GOT3 (cell line): ENCODE results near the gene KAZN.

Source experiments
- DNase-seq: peaks from one replicate; lab custom pipeline; 2025; ENCODE audit warnings: mixed read lengths; lab: John Stamatoyannopoulos, UW

The KAZN gene

DNA sequence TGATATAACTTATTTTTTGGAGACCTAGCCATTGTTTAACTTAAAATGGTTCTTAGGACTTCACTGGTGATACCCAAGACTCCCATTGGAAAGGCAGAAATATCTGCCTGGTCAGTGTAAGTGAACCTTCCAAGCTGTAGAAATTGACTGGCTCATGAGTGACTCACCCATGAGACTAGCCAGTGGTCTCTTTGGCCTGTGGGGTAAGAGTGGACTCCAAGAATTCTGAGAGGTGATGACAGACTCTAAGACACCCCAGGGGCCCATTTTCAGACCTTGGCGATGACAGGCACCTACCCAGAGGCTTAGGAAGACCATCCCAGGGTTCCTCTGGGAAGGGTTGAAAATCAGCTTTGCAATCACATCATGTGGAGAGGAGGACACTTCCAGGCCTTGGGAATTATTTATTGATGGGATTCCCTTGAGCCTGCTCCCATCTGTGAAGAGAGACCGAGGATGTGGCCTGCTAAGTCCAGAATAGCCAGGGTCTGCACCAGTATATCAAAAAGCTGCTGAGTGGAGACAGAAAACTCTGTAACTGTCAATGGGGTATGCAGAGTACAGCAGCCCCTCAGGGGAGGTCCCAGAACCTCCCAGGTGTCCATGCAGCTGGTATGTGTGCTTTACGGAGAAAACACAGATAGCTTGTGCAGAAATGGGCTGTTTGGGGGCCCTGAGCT, 78.9 kb downstream of the KAZN start:
- no peak for DNase-seq

DNA sequence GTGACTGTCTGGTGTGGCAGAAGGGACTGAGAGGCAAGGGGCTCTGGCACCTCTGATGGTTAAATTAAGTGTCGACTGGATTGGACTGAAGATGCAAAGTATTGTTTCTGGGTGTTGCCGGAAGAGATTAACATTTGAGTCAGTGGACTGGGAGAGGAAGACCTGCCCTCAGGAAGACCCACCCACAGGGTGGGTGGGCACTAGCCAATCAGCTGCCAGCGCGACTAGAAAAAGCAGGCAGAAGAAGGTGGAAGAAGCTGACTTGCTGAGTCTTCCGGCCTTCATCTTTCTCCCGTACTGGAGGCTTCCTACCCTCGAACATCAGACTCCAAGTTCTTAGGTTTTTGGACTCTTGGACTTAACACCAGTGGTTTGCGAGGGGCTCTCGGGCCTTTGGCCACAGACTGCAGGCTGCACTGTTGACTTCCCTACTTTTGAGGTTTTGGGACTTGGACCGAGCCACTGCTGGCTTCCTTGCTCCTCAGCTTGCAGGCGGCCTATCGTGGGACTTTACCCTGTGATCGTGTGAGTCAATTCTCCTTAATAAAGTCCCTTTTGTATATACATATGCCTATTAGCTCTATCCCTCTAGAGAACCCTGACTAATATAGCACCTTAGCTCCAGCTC, 79.6 kb downstream of the KAZN start:
- DNase-seq, result no peak

DNA sequence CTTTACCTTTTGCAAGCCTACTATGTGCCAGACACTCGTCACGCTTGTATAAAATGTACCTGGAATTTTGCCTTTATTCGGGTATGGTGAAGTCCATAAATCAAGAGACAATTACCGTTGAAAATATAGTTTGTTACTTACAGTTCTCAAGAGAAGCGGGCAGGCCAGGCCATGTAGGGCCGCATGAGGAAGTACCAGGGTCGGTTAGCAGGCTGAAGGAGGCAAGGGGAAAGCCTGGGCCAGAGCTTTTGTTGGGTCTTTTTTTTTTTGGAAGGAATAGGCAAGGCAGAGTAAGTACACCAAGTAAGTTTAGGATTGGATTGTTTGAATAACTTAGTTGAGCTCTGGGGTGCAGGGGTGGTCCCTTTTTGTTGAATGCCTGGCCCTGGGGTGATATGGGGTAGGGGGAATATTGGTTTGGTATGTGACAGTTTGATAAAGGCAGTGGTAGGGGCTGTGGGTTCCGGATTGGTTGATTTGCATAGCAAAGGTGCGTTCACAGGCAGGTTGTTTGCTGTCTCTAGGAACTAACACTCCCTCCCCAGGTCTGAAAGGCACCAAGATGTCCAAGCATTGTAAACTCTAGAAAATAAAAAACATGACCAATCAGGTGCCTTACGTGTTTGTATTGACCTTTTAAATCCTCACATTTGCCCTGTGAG, 80.7 kb downstream of the KAZN start:
- DNase-seq, result no peak

DNA sequence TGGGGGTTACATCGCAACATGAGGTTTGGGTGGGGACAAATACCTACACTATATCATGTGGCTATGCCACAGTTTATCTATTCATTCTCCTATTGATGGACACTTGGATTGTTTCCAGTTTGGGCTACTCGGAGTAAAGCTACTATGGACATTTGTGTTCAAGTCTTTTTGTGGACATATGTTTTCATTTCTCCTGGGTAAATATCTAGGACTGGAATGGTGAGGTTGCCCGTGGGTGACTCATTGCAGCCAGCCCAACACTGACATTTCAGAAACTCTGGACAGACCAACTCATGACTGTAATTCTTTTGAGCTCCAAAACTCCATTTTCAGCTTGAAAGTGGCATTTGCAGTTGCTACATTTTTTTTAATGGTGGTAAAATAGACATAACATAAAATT, 82.7 kb downstream of the KAZN start:
- DNase-seq, result no peak

DNA sequence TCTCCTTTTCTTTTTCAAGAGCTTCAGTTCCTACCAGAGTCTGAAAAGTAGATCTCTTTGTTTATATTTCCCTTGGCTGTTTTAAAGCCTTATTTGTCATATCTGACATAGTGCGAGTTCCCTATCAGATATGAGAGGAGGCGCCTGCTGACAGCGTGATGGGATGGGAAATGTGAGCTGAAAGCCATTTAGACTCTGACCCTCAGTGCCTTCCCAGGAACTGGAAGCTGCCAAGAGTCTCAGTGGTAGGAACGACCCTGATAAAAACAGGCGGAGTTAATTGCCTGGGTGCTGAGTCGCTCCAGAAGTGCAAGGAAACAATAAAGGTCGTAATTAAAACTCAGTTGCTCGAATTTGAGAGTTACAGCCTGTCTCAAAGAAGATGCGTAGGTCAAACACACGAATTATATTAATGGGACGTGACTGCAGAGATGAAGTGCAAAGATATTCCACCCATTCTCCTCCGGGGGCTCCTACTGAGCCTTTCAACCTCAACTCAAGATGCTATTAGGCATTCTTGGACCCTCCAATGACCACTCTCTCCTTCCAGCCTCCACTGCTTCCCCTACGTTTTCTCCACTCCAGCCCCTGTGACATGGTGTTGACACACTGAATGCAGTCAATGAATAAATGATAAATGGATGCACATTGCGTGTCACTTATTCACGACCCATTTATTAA, 84.6 kb downstream of the KAZN start:
- no peak for DNase-seq

DNA sequence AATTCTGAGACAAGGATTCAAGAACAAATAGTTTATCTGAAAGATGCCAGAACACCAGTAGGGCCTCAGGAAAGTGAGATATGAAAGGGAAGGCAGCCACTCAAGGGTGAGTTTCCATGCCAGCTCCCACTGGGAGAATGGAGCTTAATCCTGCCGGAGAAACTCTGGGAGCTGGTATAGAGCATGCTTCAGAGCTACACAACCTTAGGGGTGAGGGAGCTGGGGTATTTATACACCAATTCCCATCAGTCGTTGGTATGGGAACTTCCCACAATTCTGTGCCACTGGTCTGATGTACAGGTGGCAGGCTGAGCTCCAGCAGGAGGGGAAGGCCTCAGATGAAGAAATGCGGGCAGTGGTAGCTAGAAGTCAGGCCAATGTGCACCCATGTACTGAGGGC, 86.6 kb downstream of the KAZN start:
- DNase-seq, result no peak

DNA sequence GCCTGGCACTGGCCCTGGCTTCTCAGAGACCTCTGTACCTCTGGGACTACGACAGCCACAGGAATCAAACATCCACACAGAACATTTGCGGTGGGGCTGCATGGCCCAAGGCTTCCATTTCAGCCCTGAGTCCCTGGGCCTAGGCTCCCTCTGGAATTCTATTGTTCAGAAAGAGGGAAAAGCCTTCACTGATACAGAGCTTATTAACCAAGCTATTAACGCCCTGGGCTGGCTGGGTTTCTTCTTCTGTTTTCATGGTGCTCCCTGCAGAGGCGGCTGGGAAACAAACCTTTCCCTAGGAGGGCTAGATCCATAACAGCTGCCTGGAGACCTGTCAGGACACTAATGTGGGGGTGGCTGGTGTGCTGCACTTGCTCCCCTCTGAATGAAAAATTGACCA, 88.2 kb downstream of the KAZN start:
- DNase-seq, result no peak

DNA sequence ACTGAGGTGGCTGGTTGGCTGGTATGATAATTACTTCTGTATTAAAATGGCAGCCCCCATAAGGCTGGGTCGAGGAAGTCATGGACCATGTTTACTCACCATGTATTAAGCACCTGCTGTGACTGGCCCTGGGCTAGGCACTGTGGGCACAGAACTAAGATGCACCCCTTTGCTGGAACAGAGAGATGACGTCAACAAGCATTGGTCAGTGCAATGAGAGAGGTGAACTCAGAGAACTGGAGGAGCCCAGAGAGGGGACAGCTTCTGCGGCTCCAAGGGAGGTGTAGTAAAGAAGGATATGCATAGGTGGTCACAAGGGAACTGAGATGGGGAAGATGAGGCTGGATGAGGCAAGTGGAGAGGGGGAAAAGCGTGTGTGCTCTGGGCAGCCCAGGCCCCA, 88.7 kb downstream of the KAZN start:
- DNase-seq, result no peak

DNA sequence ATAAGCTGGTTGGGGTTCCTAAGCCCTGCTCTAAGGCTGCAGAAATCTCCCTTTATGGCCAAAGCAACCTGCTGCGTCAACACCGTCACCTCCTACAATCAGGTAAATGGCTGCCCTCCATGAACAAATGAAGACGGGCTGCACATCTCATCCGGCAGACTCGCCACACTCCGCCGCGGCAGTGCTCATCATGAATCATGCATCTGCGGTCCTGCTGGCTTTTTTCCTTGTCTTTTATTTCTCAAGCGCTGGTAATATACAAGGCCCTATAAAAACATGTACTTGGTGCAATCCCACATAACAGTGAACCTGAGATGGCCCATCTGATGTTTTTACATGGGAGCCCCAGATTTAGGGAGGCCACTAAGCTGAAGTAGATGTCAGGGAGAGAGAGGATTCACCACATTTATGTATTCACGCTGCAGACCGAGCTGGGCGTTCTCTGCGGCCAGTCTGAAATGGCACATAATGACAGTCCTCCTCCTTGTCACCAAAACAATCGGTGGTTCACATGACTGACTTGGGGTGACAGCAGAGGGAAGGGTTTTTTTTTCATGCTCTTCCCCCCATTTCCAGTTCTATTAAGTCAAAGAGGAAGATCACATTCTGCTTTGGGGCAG, 91.6 kb downstream of the KAZN start:
- DNase-seq, result no peak

DNA sequence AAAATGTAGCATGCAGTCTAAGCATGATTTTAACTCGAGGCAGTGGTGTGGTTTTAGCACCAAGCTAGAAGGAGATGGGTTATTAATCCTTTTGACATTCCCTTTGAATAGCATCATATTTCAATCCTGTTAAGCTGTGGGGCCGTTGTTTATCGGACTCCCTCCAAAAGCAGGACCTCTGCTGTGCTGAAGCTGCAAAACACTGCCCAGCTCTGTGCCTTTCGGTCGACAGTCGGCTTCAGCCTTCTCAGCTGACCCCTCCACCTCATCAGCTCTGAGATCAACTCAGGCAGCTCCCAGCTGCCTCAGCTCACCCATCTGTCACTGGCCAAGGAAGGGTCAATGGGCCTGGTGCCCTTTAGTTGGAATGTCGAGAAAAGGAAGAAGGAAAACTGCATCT, 95.5 kb downstream of the KAZN start:
- no peak for DNase-seq

DNA sequence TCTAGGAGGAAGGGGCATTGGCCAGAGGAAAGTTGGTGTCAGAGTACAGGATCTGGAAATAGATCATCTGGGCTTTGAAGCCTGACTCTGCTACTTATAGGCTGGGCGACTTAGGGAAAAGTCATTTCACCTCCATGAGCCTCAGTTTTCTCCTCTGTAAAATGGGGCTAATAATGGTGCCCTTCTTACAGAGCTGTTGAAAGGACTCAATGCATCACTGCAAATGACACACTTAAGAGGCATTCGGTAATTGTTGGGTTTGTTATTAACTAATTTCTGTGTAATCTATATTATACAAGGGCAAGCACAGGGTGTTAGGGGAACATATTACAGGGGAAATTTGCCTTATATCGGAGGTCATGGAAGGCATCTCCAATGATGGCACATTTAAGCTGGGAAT, 96.1 kb downstream of the KAZN start:
- no peak for DNase-seq

DNA sequence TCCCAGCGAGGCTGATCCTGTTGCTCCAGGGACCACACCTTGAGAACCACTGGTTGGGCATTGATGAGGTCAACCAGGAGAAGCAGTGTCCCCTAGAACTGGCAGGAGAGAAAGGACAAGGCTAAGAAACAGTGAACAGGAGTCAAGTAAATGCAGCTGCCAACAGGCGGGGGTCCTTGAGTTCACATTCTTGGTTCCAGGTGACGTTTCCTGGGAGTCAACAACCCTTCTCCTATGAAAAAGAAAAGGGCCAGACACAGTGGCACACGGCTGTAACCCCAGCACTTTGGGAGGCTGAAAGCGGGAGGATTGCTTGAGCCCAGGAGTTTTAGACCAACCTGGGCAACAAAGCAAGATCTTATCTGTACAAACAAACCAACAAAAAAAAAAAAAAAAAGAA, 98.3 kb downstream of the KAZN start:
- DNase-seq, result no peak

DNA sequence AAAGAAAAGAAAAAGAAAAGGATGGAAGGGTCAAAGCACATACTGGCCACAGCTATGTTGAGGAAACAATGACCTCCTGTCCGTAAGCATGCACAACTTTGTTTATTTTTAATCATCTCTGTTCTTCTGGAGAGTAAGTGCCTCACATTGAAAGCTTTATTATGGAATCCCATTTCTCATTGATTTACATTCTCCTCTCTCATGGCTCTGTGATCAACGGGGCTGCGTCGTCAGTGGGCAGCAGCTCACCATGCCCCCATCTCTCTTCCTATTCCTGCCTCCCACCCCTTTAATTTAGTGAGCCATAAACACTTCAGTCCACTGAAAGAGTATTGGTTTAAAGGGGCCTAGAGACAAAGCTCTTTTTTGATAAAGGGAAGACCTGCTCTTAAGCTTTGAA, 98.9 kb downstream of the KAZN start:
- no peak for DNase-seq

DNA sequence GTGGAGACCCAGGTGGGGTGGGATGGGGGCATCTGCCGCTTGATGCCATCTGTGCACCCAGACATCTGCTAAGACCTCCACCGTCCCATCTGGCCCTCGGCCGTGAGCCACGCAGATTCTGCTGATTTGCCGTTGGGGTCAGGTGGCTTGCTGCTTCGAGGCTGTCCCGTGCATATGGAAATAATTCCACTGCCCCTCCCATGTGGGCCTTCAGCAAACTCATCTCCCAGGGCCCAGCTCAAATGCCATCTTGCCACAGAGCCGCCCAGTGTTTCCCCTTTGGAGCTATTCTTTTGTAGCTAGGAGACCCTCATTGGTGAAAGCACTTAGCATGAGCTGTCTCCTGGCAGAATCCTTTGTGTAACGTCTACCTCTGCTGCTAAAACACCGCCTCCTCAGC, 99.8 kb downstream of the KAZN start:
- DNase-seq, result no peak

DNA sequence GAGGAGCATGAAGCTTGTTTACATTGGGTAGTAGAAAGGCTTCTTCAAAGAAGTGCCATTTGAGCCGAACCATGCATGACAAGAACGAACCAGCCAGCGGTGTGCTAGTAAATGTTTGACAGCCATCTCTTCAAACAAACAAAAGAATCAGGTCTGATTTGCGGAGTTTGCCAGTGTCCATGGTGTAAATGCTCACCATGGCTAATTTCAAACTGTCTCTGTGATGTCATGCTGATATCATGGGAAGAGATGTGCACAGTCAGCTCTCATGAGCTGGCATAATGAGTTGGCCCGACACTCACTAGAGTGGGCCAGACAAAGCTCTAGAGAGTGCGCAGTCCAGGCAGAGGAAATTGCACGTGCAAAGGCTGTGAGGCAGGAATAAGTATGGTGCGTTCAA, 101.1 kb downstream of the KAZN start:
- no peak for DNase-seq

DNA sequence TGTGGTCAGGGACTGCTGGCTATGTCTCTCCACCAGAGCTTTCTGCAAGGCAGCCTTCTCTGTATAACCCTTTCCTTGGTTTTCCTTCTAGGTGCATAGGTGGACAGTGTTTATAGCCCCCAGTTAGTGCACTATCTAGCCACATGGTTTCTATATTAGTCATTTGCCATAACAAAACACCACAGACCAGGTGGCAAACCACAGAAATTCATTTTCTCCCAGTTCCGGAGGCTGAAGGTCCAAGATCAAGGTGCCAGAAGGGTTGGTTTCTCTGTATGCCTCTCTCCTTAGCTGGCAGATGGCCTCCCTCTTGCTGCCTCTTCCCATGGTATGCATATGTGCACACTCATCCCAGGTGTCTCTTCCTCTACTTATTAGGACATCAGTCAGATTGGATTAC, 106.4 kb downstream of the KAZN start:
- DNase-seq, result no peak

DNA sequence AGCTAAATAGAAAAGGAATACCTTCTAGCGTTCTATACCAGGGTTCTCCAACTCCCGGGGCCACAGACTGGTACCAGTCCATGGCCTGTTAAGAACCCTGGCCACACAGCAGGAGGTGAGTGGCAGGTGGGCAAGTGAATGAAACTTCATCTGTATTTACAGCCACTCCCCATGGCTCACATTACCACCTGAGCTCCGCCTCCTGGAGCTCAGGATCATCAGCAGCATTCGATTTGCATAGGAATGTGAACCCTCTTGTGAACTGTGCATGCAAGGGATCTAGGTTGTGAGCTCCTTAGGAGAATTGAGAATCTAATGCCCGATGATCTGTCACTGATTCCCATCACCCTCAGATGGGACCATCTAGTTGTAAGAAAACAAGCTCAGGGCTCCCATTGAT, 107.3 kb downstream of the KAZN start:
- DNase-seq, result no peak

DNA sequence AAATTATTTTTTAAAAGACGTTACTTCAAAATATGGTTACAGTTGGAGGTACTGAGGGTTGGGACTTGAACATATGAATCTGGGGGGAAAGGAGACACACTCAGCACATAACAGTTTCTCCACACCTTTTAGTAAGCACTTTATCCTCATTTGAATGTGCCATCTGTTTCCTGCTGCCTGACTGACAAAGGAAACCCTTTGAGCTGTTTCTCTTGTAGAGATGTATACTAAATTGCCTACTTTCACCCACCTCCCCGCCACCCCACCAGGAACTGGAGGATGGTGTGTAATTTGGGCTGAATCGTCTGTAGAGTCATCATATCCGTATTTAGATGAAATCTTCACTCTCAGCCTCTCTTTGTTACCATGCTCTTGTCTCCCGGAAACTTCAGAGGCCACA, 108.1 kb downstream of the KAZN start:
- no peak for DNase-seq

DNA sequence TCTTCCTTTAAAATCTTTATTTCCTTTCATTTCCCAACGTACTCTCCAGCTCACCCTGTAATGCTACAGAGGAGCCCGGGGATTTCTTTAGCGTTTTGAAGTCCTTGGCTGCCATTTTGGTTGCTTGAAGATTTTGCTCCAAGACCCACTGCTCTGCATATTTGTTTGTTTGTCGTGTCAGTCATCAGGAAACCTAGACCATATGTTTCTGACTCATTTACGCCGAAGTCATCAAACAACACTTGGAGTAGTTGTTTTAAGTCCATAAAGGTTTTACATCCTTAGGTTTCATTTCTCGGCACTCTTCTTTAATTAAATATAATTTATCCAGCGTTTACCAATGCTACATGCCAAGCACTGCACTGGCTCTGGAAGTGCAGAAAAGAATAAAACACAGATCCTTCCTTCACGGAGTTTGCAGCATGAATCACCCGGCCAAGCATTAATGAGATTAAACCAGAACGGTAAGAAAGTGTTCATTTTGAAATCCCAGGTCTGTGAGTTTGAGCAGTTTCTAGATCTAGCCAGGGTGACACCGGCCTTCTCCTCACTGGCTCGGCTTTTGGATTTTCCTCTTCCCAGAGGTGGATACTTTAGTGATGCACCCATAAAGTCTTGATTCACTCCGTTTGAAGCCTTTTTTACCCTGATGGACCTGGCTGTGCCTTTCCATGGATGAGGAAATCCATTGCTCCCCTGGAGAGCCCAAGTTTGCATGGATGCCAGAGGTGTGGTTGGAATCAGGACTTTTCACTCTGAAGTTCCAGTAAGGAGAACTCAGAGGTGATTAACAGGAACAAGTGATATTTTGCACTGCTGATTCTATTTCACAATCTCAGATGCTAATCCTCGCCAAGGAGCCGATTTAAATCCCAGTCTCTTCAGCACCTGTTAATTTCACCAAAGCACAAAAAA, 109.3 kb downstream of the KAZN start:
- no peak for DNase-seq

DNA sequence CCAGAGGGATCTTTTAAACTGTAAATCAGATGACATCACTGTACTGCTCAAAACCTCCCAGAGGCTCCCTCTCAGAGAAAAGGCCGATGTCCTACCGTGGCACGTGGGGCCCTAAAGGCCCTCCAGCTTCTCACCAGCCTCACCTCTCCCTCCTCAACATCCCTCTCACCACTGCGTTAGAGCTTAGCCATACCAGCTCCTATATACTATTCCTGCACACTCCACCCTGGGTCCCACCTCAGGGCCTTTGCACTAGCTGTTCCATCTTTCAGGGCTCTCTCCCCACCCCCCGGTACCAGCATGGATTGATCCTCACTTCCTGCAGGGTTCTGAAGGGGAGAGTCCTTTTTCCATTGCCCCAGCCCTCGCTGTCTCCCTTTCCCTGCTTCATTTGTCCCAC, 111.8 kb downstream of the KAZN start:
- DNase-seq, result no peak

DNA sequence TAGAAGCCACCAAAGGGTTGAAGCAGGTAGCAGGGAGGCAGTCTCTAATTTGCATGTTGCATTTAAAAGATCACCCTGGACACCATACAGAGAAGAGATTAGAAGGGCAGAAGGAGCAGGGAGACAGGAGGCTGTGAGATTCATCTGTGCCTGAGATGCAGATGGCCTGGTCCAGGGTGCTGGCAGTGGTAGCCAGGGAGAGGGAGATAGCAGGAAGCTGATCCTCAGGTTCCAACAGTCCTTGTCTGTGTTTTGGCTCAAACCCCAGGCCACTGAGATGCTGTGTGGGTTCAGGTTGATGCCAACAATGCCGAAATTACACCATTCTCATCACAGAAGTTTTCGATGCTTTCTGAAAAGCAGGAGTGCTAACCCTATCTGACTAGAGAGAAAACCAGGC, 113.7 kb downstream of the KAZN start:
- DNase-seq, result no peak

DNA sequence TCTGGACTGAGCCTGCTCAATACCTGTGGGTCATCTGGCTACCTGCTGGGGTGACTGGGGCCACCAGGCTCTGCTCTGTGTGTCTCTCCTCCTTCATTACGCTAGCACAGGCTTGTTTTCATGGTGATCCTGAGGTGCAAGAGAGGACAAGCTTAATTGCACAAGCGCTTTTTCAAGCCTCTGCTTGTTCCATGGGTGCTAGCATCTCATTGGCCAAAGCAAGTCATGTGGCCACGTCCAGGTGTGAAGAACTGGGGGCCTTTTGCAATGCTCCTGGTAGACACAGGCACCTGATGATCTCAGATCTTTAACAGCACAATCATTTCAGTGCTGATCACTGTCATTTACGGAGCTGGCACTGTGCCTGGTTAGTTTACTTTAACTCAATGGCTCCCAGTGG, 114.6 kb downstream of the KAZN start:
- no peak for DNase-seq
